Loucy (cell line): ENCODE data around the gene MRPS15.

Experiments
- EZH2phosphoT487 ChIP-seq: fragments of 200-600 bp; IDR thresholded peaks from 2 replicates; pipeline ENCODE4 v1.6.1; 2018; ENCODE audit warnings: antibody characterized with exemption, mild to moderate bottlenecking, moderate library complexity, borderline replicate concordance
- TF ChIP-seq, protein P1 (sequence below): fragments of 200-600 bp; sonication (generic); conservative IDR thresholded peaks from 2 replicates; pipeline ENCODE4 v1.5.1; 2014; ENCODE audit warnings: mild to moderate bottlenecking, antibody characterized with exemption, low read length

DNA sequence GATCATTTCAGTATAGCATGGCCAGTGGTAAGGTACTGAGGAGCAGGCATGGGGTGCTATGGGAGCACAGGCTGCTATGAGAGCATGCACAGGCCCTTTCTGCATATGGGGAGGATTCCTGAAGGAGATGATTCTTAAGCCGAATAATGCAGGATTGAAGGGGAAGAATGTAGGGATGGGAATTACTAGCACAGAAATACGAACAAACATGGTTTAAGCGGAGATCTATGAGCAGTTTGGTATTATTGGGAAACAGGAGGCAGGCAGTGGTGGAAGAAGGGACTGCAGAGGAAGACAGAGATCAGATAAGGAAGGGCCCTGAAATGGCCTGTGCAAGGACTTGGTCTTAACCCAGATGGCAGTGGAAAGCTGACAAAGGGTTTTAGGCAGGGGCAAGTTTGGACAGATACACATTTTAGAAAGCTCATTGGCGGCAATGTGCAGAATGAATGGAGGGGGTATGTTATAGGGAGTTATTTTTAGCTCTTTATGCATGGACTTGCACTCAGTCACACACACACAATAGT, 15.6 kb downstream of the MRPS15 start:
- TF ChIP-seq, protein P1, sequence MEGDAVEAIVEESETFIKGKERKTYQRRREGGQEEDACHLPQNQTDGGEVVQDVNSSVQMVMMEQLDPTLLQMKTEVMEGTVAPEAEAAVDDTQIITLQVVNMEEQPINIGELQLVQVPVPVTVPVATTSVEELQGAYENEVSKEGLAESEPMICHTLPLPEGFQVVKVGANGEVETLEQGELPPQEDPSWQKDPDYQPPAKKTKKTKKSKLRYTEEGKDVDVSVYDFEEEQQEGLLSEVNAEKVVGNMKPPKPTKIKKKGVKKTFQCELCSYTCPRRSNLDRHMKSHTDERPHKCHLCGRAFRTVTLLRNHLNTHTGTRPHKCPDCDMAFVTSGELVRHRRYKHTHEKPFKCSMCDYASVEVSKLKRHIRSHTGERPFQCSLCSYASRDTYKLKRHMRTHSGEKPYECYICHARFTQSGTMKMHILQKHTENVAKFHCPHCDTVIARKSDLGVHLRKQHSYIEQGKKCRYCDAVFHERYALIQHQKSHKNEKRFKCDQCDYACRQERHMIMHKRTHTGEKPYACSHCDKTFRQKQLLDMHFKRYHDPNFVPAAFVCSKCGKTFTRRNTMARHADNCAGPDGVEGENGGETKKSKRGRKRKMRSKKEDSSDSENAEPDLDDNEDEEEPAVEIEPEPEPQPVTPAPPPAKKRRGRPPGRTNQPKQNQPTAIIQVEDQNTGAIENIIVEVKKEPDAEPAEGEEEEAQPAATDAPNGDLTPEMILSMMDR = no peak
- TF ChIP-seq EZH2phosphoT487 = no peak
